Mammary epithelial cell (primary cell): ENCODE results near the gene GNG5.

ENCODE experiments used
- EZH2 ChIP-seq: IDR thresholded peaks from 2 replicates; pipeline ENCODE4 v1.6.1; 2012; ENCODE audit warnings: low read length, inconsistent platforms, borderline replicate concordance
- TF ChIP-seq, protein P1 (sequence below), 2 donors: IDR thresholded peaks in 1 of 2; conservative IDR thresholded peaks in 1 of 2; 2 replicates each; pipeline ENCODE4 v1.5.1; 2011 to 2012; ENCODE audit warnings: inconsistent platforms in 2 of 2, low read length in 2 of 2, mild to moderate bottlenecking in 2 of 2, control low read depth in 1 of 2, low read depth in 1 of 2; ENCODE audit not compliant: insufficient read depth in 1 of 2; ENCODE audit errors: extremely low read depth in 1 of 2

DNA sequence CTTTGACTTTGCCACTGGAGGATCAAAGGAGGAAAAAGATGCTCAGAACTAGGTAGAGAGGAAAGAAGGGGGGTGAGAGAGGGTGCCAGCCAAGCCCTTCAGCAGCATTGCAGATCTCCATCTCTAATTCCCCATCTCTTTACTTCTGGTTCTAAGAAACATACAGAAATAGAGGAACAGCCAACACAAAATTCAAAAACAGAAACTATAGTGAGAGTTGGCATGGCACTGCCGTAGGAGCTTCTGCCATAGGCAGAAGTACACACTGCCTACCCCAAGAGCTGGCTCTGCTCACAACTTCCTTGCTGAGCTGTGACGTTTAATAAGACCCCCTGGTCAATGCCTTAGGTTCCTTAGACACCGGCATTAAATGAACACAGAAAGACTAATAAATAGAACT is 53.9 kb downstream of the GNG5 start:
- no peak for TF ChIP-seq EZH2
- TF ChIP-seq, protein P1, sequence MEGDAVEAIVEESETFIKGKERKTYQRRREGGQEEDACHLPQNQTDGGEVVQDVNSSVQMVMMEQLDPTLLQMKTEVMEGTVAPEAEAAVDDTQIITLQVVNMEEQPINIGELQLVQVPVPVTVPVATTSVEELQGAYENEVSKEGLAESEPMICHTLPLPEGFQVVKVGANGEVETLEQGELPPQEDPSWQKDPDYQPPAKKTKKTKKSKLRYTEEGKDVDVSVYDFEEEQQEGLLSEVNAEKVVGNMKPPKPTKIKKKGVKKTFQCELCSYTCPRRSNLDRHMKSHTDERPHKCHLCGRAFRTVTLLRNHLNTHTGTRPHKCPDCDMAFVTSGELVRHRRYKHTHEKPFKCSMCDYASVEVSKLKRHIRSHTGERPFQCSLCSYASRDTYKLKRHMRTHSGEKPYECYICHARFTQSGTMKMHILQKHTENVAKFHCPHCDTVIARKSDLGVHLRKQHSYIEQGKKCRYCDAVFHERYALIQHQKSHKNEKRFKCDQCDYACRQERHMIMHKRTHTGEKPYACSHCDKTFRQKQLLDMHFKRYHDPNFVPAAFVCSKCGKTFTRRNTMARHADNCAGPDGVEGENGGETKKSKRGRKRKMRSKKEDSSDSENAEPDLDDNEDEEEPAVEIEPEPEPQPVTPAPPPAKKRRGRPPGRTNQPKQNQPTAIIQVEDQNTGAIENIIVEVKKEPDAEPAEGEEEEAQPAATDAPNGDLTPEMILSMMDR (conservative IDR thresholded peaks at IDR 0.05 in 1 of 2, IDR thresholded peaks at IDR 0.05 in 1 of 2; ENCODE audit: extremely low read depth in 1 of 2, insufficient read depth in 1 of 2, low read depth in 1 of 2, low read length in 2 of 2) = no peak
